Measurements from ENCODE around the gene TENM4. TPM values are rescaled to one million over a fixed set of nuclear protein-coding genes. Genes with fewer than 3 reads are reported as not detected.

Gene TENM4
- total RNA-seq, 4 donors from 2014 or later, result 5.5 to 12.3 (median 8.9) TPM

- Histone ChIP-seq H3K4me3 (no peak overlapping the region), H3K27ac (no peak overlapping the region), H3K9me3 (peaks cover 0 to 6% (median 0%) of the 10 kb centered on the region in 3 donors), H3K4me1 (no peaks in the 10 kb centered on the region), H3K36me3 (no peaks in the 10 kb centered on the region), H3K27me3 (no peaks in the 10 kb centered on the region)
- TF ChIP-seq POLR2A (IDR thresholded peaks at IDR 0.05), result no peak
- TF ChIP-seq CTCF (IDR thresholded peaks at IDR 0.05), result no peak
- no peak for TF ChIP-seq EP300 (IDR thresholded peaks at IDR 0.05)
- no peak for TF ChIP-seq POLR2AphosphoS5 (IDR thresholded peaks at IDR 0.05)
- no peak for ATAC-seq
These were observed 152.9 kb downstream of the TENM4 start for GRCh38 chr11:79287952-79288351.

GRCh38 chr11:79285756-79286155 is 155.1 kb downstream of the TENM4 start:
- no peak for TF ChIP-seq CTCF (IDR thresholded peaks at IDR 0.05)
- 72 to 96% methylated on average over 2 of the region's 2 CpGs for WGBS, 2 donors (ENCODE audit: low coverage in 1 of 2)
- ATAC-seq, result no peak
- H3K27ac ChIP-seq, result no peak overlapping the region
- H3K4me1 ChIP-seq, result no peaks in the 10 kb centered on the region
- no peak overlapping the region for H3K4me3 ChIP-seq
- H3K36me3 ChIP-seq, result no peaks in the 10 kb centered on the region
- H3K27me3 ChIP-seq, result no peaks in the 10 kb centered on the region
- H3K9me3 ChIP-seq, result peaks cover 0 to 12% (median 0%) of the 10 kb centered on the region in 3 donors

GRCh38 chr11:79276736-79277325 is 164.0 kb downstream of the TENM4 start:
- Histone ChIP-seq H3K4me3 (no peak overlapping the region), H3K4me1 (peaks cover 0 to 32% (median 4%) of the 10 kb centered on the region in 3 donors), H3K27ac (no peak overlapping the region), H3K27me3 (no peaks in the 10 kb centered on the region), H3K9me3 (no peaks in the 10 kb centered on the region), H3K36me3 (no peaks in the 10 kb centered on the region)
- peak; percentile 22 for TF ChIP-seq POLR2AphosphoS5 (IDR thresholded peaks at IDR 0.05)
- no peak for TF ChIP-seq POLR2A (IDR thresholded peaks at IDR 0.05)
- no peak for TF ChIP-seq EP300 (IDR thresholded peaks at IDR 0.05)
- no peak for TF ChIP-seq CTCF (IDR thresholded peaks at IDR 0.05)
- ATAC-seq, result no peak
- WGBS, 2 donors (ENCODE audit: low coverage in 1 of 2), result 40 to 58% methylated on average over 2 of the region's 2 CpGs

GRCh38 chr11:79274636-79275331 is 166.0 kb downstream of the TENM4 start:
- no peak overlapping the region for H3K4me3 ChIP-seq
- ATAC-seq, result no peak
- H3K4me1 ChIP-seq, result peaks cover 0 to 32% (median 4%) of the 10 kb centered on the region in 3 donors
- no peaks in the 10 kb centered on the region for H3K9me3 ChIP-seq
- WGBS, 2 donors (ENCODE audit: low coverage in 1 of 2), result 31 to 38% methylated on average over 5 to 7 of the region's 9 CpGs
- no peak for TF ChIP-seq CTCF (IDR thresholded peaks at IDR 0.05)
- TF ChIP-seq POLR2AphosphoS5 (IDR thresholded peaks at IDR 0.05), result no peak
- TF ChIP-seq POLR2A (IDR thresholded peaks at IDR 0.05), result no peak
- TF ChIP-seq EP300 (IDR thresholded peaks at IDR 0.05), result no peak
- H3K36me3 ChIP-seq, result no peaks in the 10 kb centered on the region
- H3K27me3 ChIP-seq, result no peaks in the 10 kb centered on the region
- H3K27ac ChIP-seq, result no peak overlapping the region

GRCh38 chr11:79273781-79274180 is 167.0 kb downstream of the TENM4 start:
- no peaks in the 10 kb centered on the region for H3K27me3 ChIP-seq
- H3K4me3 ChIP-seq, result no peak overlapping the region
- no peaks in the 10 kb centered on the region for H3K36me3 ChIP-seq
- peaks cover 0 to 32% (median 4%) of the 10 kb centered on the region in 3 donors for H3K4me1 ChIP-seq
- TF ChIP-seq POLR2AphosphoS5 (IDR thresholded peaks at IDR 0.05) (no peak), EP300 (IDR thresholded peaks at IDR 0.05) (no peak), POLR2A (IDR thresholded peaks at IDR 0.05) (no peak), CTCF (IDR thresholded peaks at IDR 0.05) (no peak)
- no peaks in the 10 kb centered on the region for H3K9me3 ChIP-seq
- no peak overlapping the region for H3K27ac ChIP-seq
- no peak for ATAC-seq
- 80% methylated on average over 1 of the region's 3 CpGs; no CpG with 5 or more reads in 1 of the 2 donors for WGBS, 2 donors (ENCODE audit: low coverage in 1 of 2)
